Esophagus muscularis mucosa (tissue), 3 donors: ENCODE measurements around the gene ACCS.

Source experiments
- EP300 ChIP-seq: sonication (generic); formaldehyde crosslinking; IDR thresholded peaks from one replicate; pipeline ENCODE4 v1.6.1; 2017; ENCODE audit warnings: antibody characterized with exemption
- TF ChIP-seq, protein P1 (sequence below), 3 experiments: fragments of 200-600 bp in 2 of 3; fragments of 450-650 bp in 1 of 3; sonication (generic) in 2 of 3; IDR thresholded peaks; one replicate each; pipeline ENCODE4 v1.5.1; 2017 to 2019; ENCODE audit warnings: antibody characterized with exemption in 3 of 3, mild to moderate bottlenecking in 2 of 3, moderate library complexity in 1 of 3

DNA sequence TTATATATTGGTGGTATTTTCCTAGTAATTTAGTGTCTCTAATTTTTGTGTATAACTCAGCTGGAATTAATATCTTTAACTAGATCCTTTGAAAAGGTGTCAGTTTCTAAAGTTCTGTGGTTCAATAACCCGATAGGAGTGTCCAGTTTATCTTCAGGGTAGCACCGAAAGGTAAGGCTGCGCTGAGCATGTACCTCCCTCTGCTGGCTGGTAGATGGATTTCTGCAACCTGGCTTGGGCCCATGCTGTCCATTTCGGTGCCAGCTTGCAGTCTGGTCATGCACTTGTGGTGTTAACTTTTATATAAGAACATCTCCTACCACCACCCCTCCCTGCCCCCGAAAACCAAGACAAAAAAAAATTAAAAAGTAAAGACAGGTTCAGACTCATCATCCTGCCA, 54.1 kb downstream of the ACCS start:
- TF ChIP-seq, protein P1, sequence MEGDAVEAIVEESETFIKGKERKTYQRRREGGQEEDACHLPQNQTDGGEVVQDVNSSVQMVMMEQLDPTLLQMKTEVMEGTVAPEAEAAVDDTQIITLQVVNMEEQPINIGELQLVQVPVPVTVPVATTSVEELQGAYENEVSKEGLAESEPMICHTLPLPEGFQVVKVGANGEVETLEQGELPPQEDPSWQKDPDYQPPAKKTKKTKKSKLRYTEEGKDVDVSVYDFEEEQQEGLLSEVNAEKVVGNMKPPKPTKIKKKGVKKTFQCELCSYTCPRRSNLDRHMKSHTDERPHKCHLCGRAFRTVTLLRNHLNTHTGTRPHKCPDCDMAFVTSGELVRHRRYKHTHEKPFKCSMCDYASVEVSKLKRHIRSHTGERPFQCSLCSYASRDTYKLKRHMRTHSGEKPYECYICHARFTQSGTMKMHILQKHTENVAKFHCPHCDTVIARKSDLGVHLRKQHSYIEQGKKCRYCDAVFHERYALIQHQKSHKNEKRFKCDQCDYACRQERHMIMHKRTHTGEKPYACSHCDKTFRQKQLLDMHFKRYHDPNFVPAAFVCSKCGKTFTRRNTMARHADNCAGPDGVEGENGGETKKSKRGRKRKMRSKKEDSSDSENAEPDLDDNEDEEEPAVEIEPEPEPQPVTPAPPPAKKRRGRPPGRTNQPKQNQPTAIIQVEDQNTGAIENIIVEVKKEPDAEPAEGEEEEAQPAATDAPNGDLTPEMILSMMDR (IDR thresholded peaks at IDR 0.05), result peak in 1 of 3 experiments; percentile 30
- no peak for TF ChIP-seq EP300
